GM12891 (cell line): Measurements from ENCODE around the gene RTL5.

Experiments
- POLR2A ChIP-seq: IDR thresholded peaks from 2 replicates; pipeline ENCODE4 v1.6.1; 2011; ENCODE audit warnings: low read depth, low read length, control low read depth
- POLR2AphosphoS5 ChIP-seq: IDR thresholded peaks from 2 replicates; pipeline ENCODE4 v1.6.1; 2011; ENCODE audit warnings: low read depth, low read length, control low read depth
- POU2F2 ChIP-seq: IDR thresholded peaks from 2 replicates; pipeline ENCODE4 v1.6.1; 2011; ENCODE audit warnings: low read depth, mild to moderate bottlenecking, control low read depth, low read length, moderate library complexity
- SPI1 ChIP-seq: IDR thresholded peaks from 2 replicates; pipeline ENCODE4 v1.6.1; 2011; ENCODE audit warnings: low read depth, low read length, control low read depth
- TAF1 ChIP-seq: IDR thresholded peaks from 2 replicates; pipeline ENCODE4 v1.6.1; 2011; ENCODE audit warnings: low read depth, low read length, control low read depth

GRCh38 chrX:72102760-72103159 is 29.0 kb downstream of the RTL5 start:
- TF ChIP-seq POLR2A = no peak
- no peak for TF ChIP-seq POLR2AphosphoS5
- TF ChIP-seq TAF1 = no peak
- TF ChIP-seq POU2F2 = no peak
- no peak for TF ChIP-seq SPI1
